ENCODE results near the gene LHX1.

Gene LHX1

GRCh38 chr17:36939052-36939801 lies 2.0 kb downstream of the LHX1 start:
- DNase-seq (ENCODE audit: low read depth) = no peak

- DNase-seq (ENCODE audit: low read depth) = no peak
Measured at GRCh38 chr17:36939802-36940312, 2.6 kb downstream of the LHX1 start.

GRCh38 chr17:36940313-36941264 lies 3.3 kb downstream of the LHX1 start:
- no peak for DNase-seq (ENCODE audit: low read depth)

- no peak for DNase-seq (ENCODE audit: low read depth)
Measured at GRCh38 chr17:36941265-36942010, 4.2 kb downstream of the LHX1 start.

GRCh38 chr17:36942019-36942599 lies 4.8 kb downstream of the LHX1 start:
- no peak for DNase-seq (ENCODE audit: low read depth)

GRCh38 chr17:36942631-36943125 lies 5.4 kb downstream of the LHX1 start:
- no peak for DNase-seq (ENCODE audit: low read depth)

GRCh38 chr17:36943250-36944191 lies 6.2 kb downstream of the LHX1 start:
- DNase-seq (ENCODE audit: low read depth) = no peak

GRCh38 chr17:36944553-36944952 lies 7.3 kb downstream of the LHX1 start:
- no peak for DNase-seq (ENCODE audit: low read depth)

- DNase-seq (ENCODE audit: low read depth) = no peak
Measured at GRCh38 chr17:36945140-36945539, 7.9 kb downstream of the LHX1 start.

- no peak for DNase-seq (ENCODE audit: low read depth)
Measured at GRCh38 chr17:36945959-36946725, 8.9 kb downstream of the LHX1 start.

GRCh38 chr17:36946726-36947091 lies 9.4 kb downstream of the LHX1 start:
- DNase-seq (ENCODE audit: low read depth) = no peak

- DNase-seq (ENCODE audit: low read depth) = no peak
Measured at GRCh38 chr17:36947922-36948716, 10.8 kb downstream of the LHX1 start.

- DNase-seq (ENCODE audit: low read depth) = peak; percentile 96
Measured at GRCh38 chr17:36948717-36949460, 11.6 kb downstream of the LHX1 start, which contains the start of gene AATF. Gene AATF, plus strand, starts transcription at chr17:36948954. Its CDS starts 172 bp downstream, at chr17:36949126.

- DNase-seq (ENCODE audit: low read depth) = no peak
Measured at GRCh38 chr17:36949461-36949927, 12.2 kb downstream of the LHX1 start.

GRCh38 chr17:36950027-36950426 lies 12.8 kb downstream of the LHX1 start:
- DNase-seq (ENCODE audit: low read depth) = no peak

- DNase-seq (ENCODE audit: low read depth) = no peak
Measured at GRCh38 chr17:36951084-36951789, 14.0 kb downstream of the LHX1 start.

GRCh38 chr17:36971508-36971907 lies 34.2 kb downstream of the LHX1 start:
- DNase-seq (ENCODE audit: low read depth) = no peak
